H1 (cell line): ENCODE results near the gene CRNN.

Experiments
- CTCF ChIP-seq, 3 experiments: IDR thresholded peaks; 1 replicate in 2 of 3; 2 replicates in 1 of 3; pipeline versions ENCODE4 v1.5.1 to v1.6.1; 2011; ENCODE audit warnings: low read length in 3 of 3, mild to moderate bottlenecking in 3 of 3, inconsistent platforms in 2 of 3, low read depth in 1 of 3, moderate library complexity in 1 of 3; ENCODE audit not compliant: insufficient read depth in 1 of 3; ENCODE audit errors: control extremely low read depth in 1 of 3
- EZH2 ChIP-seq: fragments of 200-600 bp; sonication (generic); IDR thresholded peaks from 2 replicates; pipeline ENCODE4 v1.7.1; 2012; ENCODE audit warnings: low read depth, mild to moderate bottlenecking, moderate library complexity, low read length, inconsistent platforms; ENCODE audit not compliant: severe bottlenecking
- PHF8 ChIP-seq: fragments of 200-600 bp; sonication (generic); conservative IDR thresholded peaks from 2 replicates; pipeline ENCODE4 v1.7.1; 2012; ENCODE audit warnings: low read depth, mild to moderate bottlenecking, inconsistent platforms, low read length, moderate library complexity
- POLR2AphosphoS5 ChIP-seq: IDR thresholded peaks from 2 replicates; pipeline ENCODE4 v1.6.1; 2011; ENCODE audit warnings: low read depth, low read length
- RAD21 ChIP-seq, 2 experiments: IDR thresholded peaks in 1 of 2; conservative IDR thresholded peaks in 1 of 2; 2 replicates each; pipeline ENCODE4 v1.6.1; 2011; ENCODE audit warnings: low read depth in 2 of 2, low read length in 2 of 2, improper control_type of control experiment in 1 of 2, inconsistent platforms in 1 of 2, mild to moderate bottlenecking in 1 of 2, moderate library complexity in 1 of 2
- SIX5 ChIP-seq: IDR thresholded peaks from 2 replicates; pipeline ENCODE4 v1.6.1; 2011; ENCODE audit warnings: mild to moderate bottlenecking, low read depth, low read length
- SRF ChIP-seq: IDR thresholded peaks from 2 replicates; pipeline ENCODE4 v1.6.1; 2011; ENCODE audit warnings: mild to moderate bottlenecking, low read depth, low read length, moderate library complexity
- ZNF274 ChIP-seq: IDR thresholded peaks from 2 replicates; pipeline ENCODE4 v1.7.0; 2012; ENCODE audit warnings: low read length, borderline replicate concordance; ENCODE audit errors: extremely low read depth

- no peak for TF ChIP-seq EZH2
- no peak for TF ChIP-seq RAD21 (IDR thresholded peaks at IDR 0.05 in 1 of 2, conservative IDR thresholded peaks at IDR 0.05 in 1 of 2; ENCODE audit: low read depth in 2 of 2, low read length in 2 of 2)
- no peak for TF ChIP-seq CTCF (IDR thresholded peaks at IDR 0.05; ENCODE audit: control extremely low read depth in 1 of 3, insufficient read depth in 1 of 3, low read depth in 1 of 3, low read length in 3 of 3)
- TF ChIP-seq SRF = no peak
- TF ChIP-seq SIX5 = no peak
- TF ChIP-seq PHF8 = no peak
- TF ChIP-seq ZNF274 = no peak
- TF ChIP-seq POLR2AphosphoS5 = no peak
Measured at GRCh38 chr1:152386940-152387339, 27.1 kb downstream of the CRNN start.
